Measurements from ENCODE around the gene VWCE.
"Not testable (repeated sequence)": the region's sequence is repeated elsewhere in the genome, so short reads cannot be mapped to it uniquely, and the experiment has no call there.

GRCh38 chr11:61212202-61212601, 82.9 kb downstream of the VWCE start:
- TF ChIP-seq CTCF (IDR thresholded peaks at IDR 0.05); POLR2A (IDR thresholded peaks at IDR 0.05; ENCODE audit: low read depth); POLR2AphosphoS5 (IDR thresholded peaks at IDR 0.05): not testable (repeated sequence)

All from esophagus muscularis mucosa (tissue), 3 donors.